GM18873 (cell line): ENCODE measurements around the gene TENM3.

Source experiments
- ATAC-seq: cut with Tn5 transposase; IDR thresholded peaks from one replicate; pipeline ENCODE4 v1.9.1; 2021; ENCODE audit warnings: mild to moderate bottlenecking, moderate library complexity, moderate number of reproducible peaks; ENCODE audit not compliant: unreplicated experiment, low FRiP score

The TENM3 gene

GRCh38 chr4:182278729-182279128 is 35.5 kb downstream of the TENM3 start:
- ATAC-seq: no peak

GRCh38 chr4:182280436-182281111 is 37.4 kb downstream of the TENM3 start:
- no peak for ATAC-seq

GRCh38 chr4:182286035-182286434 is 42.8 kb downstream of the TENM3 start:
- no peak for ATAC-seq

- ATAC-seq: no peak
These were observed 43.7 kb downstream of the TENM3 start for GRCh38 chr4:182286931-182287330.

- ATAC-seq: no peak
These were observed 45.3 kb downstream of the TENM3 start for GRCh38 chr4:182288534-182288933.

- ATAC-seq: no peak
These were observed 46.6 kb downstream of the TENM3 start for GRCh38 chr4:182289809-182290208.

GRCh38 chr4:182291175-182291574 is 48.0 kb downstream of the TENM3 start:
- ATAC-seq: no peak

GRCh38 chr4:182291597-182292270 is 48.5 kb downstream of the TENM3 start:
- no peak for ATAC-seq

GRCh38 chr4:182292612-182293011 is 49.4 kb downstream of the TENM3 start:
- ATAC-seq: no peak

- no peak for ATAC-seq
These were observed 50.6 kb downstream of the TENM3 start for GRCh38 chr4:182293691-182294255.

GRCh38 chr4:182294451-182294850 is 51.2 kb downstream of the TENM3 start:
- no peak for ATAC-seq

GRCh38 chr4:182297659-182298058 is 54.5 kb downstream of the TENM3 start:
- no peak for ATAC-seq

- ATAC-seq: no peak
These were observed 58.5 kb downstream of the TENM3 start for GRCh38 chr4:182301736-182302135.

GRCh38 chr4:182303847-182304246 is 60.6 kb downstream of the TENM3 start:
- no peak for ATAC-seq

GRCh38 chr4:182306792-182307507 is 63.7 kb downstream of the TENM3 start:
- no peak for ATAC-seq

GRCh38 chr4:182307746-182308145 is 64.5 kb downstream of the TENM3 start:
- ATAC-seq: no peak

GRCh38 chr4:182309877-182310276 is 66.7 kb downstream of the TENM3 start:
- ATAC-seq: no peak

GRCh38 chr4:182310316-182310715 is 67.1 kb downstream of the TENM3 start:
- ATAC-seq: no peak

- ATAC-seq: no peak
These were observed 67.8 kb downstream of the TENM3 start for GRCh38 chr4:182310962-182311361.

- ATAC-seq: no peak
These were observed 71.3 kb downstream of the TENM3 start for GRCh38 chr4:182314537-182314936.

GRCh38 chr4:182318256-182318655 is 75.1 kb downstream of the TENM3 start:
- ATAC-seq: no peak
